Measurements from ENCODE around the gene KRTAP5-9. TPM values are rescaled to one million over a fixed set of nuclear protein-coding genes. Genes with fewer than 3 reads are reported as not detected.

The KRTAP5-9 gene
- total and polyA plus RNA-seq, 4 donors, result 0.06 TPM; not detected in 3

DNA sequence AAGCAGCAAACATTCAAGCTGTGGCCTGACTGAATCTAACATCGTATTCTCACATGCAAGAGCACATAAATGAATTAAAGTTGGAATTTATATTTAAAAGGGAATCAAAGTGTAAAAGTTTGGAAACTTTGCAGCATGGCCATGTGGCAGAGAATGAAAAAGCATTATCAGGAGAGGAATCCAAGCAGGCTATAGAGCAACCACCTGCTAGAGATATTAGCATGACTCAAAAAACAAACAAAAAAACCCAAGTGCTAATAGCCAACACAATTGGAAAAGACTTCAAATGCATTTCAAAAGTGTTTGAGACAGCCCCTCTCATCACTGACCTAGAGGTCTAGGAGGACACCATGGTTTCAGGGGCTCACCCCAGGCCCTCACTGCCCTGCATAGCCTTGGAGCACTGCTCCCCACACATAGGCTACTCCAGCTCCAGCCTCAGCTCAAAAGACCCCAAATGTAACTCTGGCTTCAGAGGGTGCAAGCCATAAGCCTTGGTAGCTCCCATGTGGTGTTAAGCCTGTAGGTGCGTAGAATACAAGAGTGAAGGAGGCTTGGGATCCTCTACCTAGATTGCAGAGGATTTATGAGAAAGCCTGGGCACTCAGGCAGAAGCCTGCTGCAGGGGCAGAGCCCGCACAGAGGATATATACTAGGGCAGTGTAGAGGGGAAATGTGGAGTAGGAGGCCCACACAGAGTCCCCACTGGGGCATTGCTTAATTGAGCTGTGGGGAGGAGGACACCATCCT is 22.9 kb upstream of the KRTAP5-9 start:
- TF ChIP-seq TAF1 (conservative IDR thresholded peaks at IDR 0.05) (no peak), RAD21 (IDR thresholded peaks at IDR 0.05) (no peak), NR2F2 (IDR thresholded peaks at IDR 0.05) (no peak), FOXA2 (IDR thresholded peaks at IDR 0.05) (no peak), HNF4G (IDR thresholded peaks at IDR 0.05) (no peak), GABPA (IDR thresholded peaks at IDR 0.05 in 1 of 2, conservative IDR thresholded peaks at IDR 0.05 in 1 of 2) (no peak), RXRA (IDR thresholded peaks at IDR 0.05) (no peak), HNF4A (conservative IDR thresholded peaks at IDR 0.05) (peak in 1 of 2 donors; percentile 10)
- TF ChIP-seq, protein P1, sequence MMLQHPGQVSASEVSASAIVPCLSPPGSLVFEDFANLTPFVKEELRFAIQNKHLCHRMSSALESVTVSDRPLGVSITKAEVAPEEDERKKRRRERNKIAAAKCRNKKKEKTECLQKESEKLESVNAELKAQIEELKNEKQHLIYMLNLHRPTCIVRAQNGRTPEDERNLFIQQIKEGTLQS (IDR thresholded peaks at IDR 0.05), result no peak
- TF ChIP-seq, protein P2, sequence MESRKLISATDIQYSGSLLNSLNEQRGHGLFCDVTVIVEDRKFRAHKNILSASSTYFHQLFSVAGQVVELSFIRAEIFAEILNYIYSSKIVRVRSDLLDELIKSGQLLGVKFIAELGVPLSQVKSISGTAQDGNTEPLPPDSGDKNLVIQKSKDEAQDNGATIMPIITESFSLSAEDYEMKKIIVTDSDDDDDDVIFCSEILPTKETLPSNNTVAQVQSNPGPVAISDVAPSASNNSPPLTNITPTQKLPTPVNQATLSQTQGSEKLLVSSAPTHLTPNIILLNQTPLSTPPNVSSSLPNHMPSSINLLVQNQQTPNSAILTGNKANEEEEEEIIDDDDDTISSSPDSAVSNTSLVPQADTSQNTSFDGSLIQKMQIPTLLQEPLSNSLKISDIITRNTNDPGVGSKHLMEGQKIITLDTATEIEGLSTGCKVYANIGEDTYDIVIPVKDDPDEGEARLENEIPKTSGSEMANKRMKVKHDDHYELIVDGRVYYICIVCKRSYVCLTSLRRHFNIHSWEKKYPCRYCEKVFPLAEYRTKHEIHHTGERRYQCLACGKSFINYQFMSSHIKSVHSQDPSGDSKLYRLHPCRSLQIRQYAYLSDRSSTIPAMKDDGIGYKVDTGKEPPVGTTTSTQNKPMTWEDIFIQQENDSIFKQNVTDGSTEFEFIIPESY (IDR thresholded peaks at IDR 0.05), result no peak
- TF ChIP-seq, protein P3, sequence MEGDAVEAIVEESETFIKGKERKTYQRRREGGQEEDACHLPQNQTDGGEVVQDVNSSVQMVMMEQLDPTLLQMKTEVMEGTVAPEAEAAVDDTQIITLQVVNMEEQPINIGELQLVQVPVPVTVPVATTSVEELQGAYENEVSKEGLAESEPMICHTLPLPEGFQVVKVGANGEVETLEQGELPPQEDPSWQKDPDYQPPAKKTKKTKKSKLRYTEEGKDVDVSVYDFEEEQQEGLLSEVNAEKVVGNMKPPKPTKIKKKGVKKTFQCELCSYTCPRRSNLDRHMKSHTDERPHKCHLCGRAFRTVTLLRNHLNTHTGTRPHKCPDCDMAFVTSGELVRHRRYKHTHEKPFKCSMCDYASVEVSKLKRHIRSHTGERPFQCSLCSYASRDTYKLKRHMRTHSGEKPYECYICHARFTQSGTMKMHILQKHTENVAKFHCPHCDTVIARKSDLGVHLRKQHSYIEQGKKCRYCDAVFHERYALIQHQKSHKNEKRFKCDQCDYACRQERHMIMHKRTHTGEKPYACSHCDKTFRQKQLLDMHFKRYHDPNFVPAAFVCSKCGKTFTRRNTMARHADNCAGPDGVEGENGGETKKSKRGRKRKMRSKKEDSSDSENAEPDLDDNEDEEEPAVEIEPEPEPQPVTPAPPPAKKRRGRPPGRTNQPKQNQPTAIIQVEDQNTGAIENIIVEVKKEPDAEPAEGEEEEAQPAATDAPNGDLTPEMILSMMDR (IDR thresholded peaks at IDR 0.05; ENCODE audit: low read depth, low read length, missing input control), result no peak
- TF ChIP-seq, protein P4, sequence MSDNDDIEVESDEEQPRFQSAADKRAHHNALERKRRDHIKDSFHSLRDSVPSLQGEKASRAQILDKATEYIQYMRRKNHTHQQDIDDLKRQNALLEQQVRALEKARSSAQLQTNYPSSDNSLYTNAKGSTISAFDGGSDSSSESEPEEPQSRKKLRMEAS (IDR thresholded peaks at IDR 0.05), result peak; percentile 53
- TF ChIP-seq, protein P5, sequence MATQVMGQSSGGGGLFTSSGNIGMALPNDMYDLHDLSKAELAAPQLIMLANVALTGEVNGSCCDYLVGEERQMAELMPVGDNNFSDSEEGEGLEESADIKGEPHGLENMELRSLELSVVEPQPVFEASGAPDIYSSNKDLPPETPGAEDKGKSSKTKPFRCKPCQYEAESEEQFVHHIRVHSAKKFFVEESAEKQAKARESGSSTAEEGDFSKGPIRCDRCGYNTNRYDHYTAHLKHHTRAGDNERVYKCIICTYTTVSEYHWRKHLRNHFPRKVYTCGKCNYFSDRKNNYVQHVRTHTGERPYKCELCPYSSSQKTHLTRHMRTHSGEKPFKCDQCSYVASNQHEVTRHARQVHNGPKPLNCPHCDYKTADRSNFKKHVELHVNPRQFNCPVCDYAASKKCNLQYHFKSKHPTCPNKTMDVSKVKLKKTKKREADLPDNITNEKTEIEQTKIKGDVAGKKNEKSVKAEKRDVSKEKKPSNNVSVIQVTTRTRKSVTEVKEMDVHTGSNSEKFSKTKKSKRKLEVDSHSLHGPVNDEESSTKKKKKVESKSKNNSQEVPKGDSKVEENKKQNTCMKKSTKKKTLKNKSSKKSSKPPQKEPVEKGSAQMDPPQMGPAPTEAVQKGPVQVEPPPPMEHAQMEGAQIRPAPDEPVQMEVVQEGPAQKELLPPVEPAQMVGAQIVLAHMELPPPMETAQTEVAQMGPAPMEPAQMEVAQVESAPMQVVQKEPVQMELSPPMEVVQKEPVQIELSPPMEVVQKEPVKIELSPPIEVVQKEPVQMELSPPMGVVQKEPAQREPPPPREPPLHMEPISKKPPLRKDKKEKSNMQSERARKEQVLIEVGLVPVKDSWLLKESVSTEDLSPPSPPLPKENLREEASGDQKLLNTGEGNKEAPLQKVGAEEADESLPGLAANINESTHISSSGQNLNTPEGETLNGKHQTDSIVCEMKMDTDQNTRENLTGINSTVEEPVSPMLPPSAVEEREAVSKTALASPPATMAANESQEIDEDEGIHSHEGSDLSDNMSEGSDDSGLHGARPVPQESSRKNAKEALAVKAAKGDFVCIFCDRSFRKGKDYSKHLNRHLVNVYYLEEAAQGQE (IDR thresholded peaks at IDR 0.05), result no peak
- Histone ChIP-seq H3K4me3 (ENCODE audit: low read depth in 1 of 3, low read length in 3 of 3) (no peak overlapping the region), H3K9ac (ENCODE audit: low read depth in 1 of 2, low read length in 2 of 2) (no peak overlapping the region), H3K9me3 (ENCODE audit: control insufficient read depth in 4 of 4, low read length in 3 of 4) (no peaks in the 10 kb centered on the region), H3K27ac (ENCODE audit: low read depth in 1 of 2, low read length in 2 of 2) (peak overlapping the region; percentile 66 to 76), H3K4me1 (ENCODE audit: control insufficient read depth in 4 of 4, insufficient read depth in 4 of 4, low read length in 3 of 4) (peaks cover 14 to 16% (median 15%) of the 10 kb centered on the region in 4 donors), H3K36me3 (ENCODE audit: control insufficient read depth in 4 of 4, insufficient read depth in 3 of 4, low read depth in 1 of 4, low read length in 3 of 4) (no peaks in the 10 kb centered on the region), H3K27me3 (ENCODE audit: control insufficient read depth in 4 of 4, insufficient read depth in 4 of 4, low read length in 3 of 4) (no peaks in the 10 kb centered on the region)
- DNase-seq (ENCODE audit: low spot score), result no peak
- WGBS, result 64% methylated on average over 3 of the region's 3 CpGs

All from liver (tissue), 9 donors.